PFSK-1 (cell line): ENCODE data around the gene GALNT18.

ENCODE experiments used
- FOXP2 ChIP-seq: optimal IDR thresholded peaks from 2 replicates; pipeline ENCODE3; 2011; ENCODE audit warnings: borderline replicate concordance, control low read depth, inconsistent platforms; ENCODE audit not compliant: insufficient read depth; ENCODE audit errors: extremely low read length, extremely low read depth
- POLR2AphosphoS5 ChIP-seq: IDR thresholded peaks from 2 replicates; pipeline ENCODE4 v1.6.1; 2012; ENCODE audit warnings: low read depth, mild to moderate bottlenecking, control low read depth, low read length, moderate library complexity
- REST ChIP-seq, 2 experiments: IDR thresholded peaks; 2 replicates each; pipeline versions ENCODE4 v1.6.1 to v1.8.0; 2011 to 2012; ENCODE audit warnings: low read depth in 2 of 2, low read length in 2 of 2, control low read depth in 1 of 2, inconsistent platforms in 1 of 2, mild to moderate bottlenecking in 1 of 2, moderate library complexity in 1 of 2; ENCODE audit not compliant: insufficient read depth in 1 of 2
- SIN3A ChIP-seq: IDR thresholded peaks from 2 replicates; pipeline ENCODE4 v1.6.1; 2012; ENCODE audit warnings: mild to moderate bottlenecking, low read length, moderate library complexity, borderline replicate concordance; ENCODE audit not compliant: insufficient read depth
- TAF1 ChIP-seq: IDR thresholded peaks from 2 replicates; pipeline ENCODE4 v1.6.1; 2012; ENCODE audit warnings: low read length, control low read depth, borderline replicate concordance; ENCODE audit not compliant: insufficient read depth

Gene GALNT18

GRCh38 chr11:11297578-11297977, 324.2 kb downstream of the GALNT18 start:
- no peak for TF ChIP-seq FOXP2
- TF ChIP-seq REST (IDR thresholded peaks at IDR 0.05; ENCODE audit: insufficient read depth in 1 of 2, low read depth in 2 of 2, low read length in 2 of 2): no peak
- no peak for TF ChIP-seq TAF1
- TF ChIP-seq POLR2AphosphoS5: no peak
- TF ChIP-seq SIN3A: no peak

DNA sequence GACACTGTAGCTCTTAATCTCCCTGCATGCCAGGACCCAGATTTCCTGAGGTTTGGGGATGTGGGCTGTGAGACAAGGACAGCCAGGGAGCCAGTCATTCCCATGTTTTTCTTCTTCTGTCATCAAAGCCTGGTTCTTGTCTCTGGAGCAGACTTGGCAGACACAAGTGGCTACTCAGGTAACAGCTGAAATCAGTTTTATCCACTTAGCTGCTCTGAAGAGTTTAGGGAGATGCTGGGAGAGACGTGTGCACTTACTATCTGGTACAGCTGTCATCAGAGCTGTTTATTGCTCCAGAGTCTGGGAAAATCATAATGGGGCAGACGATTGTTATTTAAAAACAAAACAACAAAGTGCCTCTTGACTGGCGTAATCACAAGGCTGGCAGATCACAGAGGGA, 325.4 kb downstream of the GALNT18 start:
- TF ChIP-seq REST (IDR thresholded peaks at IDR 0.05; ENCODE audit: insufficient read depth in 1 of 2, low read depth in 2 of 2, low read length in 2 of 2) (no peak), FOXP2 (no peak), SIN3A (no peak), TAF1 (no peak), POLR2AphosphoS5 (no peak)

GRCh38 chr11:11294551-11294855, 327.3 kb downstream of the GALNT18 start:
- TF ChIP-seq FOXP2 (no peak), SIN3A (no peak), TAF1 (no peak), POLR2AphosphoS5 (no peak), REST (IDR thresholded peaks at IDR 0.05; ENCODE audit: insufficient read depth in 1 of 2, low read depth in 2 of 2, low read length in 2 of 2) (no peak)

GRCh38 chr11:11293798-11294550, 327.8 kb downstream of the GALNT18 start:
- TF ChIP-seq POLR2AphosphoS5 (no peak), REST (IDR thresholded peaks at IDR 0.05; ENCODE audit: insufficient read depth in 1 of 2, low read depth in 2 of 2, low read length in 2 of 2) (no peak), SIN3A (no peak), TAF1 (no peak), FOXP2 (no peak)

GRCh38 chr11:11292839-11293238, 329.0 kb downstream of the GALNT18 start:
- TF ChIP-seq TAF1 (no peak), SIN3A (no peak), REST (IDR thresholded peaks at IDR 0.05; ENCODE audit: insufficient read depth in 1 of 2, low read depth in 2 of 2, low read length in 2 of 2) (no peak), FOXP2 (no peak), POLR2AphosphoS5 (no peak)
